SK-N-SH (cell line): ENCODE measurements around the gene TMA7. TPM values are rescaled to one million over a fixed set of nuclear protein-coding genes. Genes with fewer than 3 reads are reported as not detected.

Experiments used
- CTCF ChIA-PET: fragments of 300-600, 350-600 bp; formaldehyde crosslinking; extraction: SDS; loops from one replicate; lab custom pipeline; 2021; lab: Yijun Ruan, JAX
- POLR2A ChIA-PET: fragments of 350-600 bp; sonication (Branson Sonifier 250); formaldehyde crosslinking; extraction: SDS; loops from one replicate; lab custom pipeline; 2020; ENCODE audit warnings: antibody characterized with exemption, inconsistent platforms; lab: Yijun Ruan, JAX
- DNase-seq: peaks from one replicate; pipeline ENCODE4 v3.0.0; 2012
- H2AFZ ChIP-seq: fragments of 200-600 bp; sonication (generic); 2 replicates; pipeline ENCODE4 v1.8.1; 2016; ENCODE audit warnings: antibody characterized with exemption, mild to moderate bottlenecking, low read depth
- H3F3A ChIP-seq: fragments of 200-600 bp; sonication (generic); replicated peaks from 2 replicates; pipeline ENCODE3; 2016; ENCODE audit warnings: antibody characterized with exemption, mild to moderate bottlenecking; ENCODE audit not compliant: insufficient read depth
- H3K27ac ChIP-seq, 2 experiments: fragments of 200-500 bp in 1 of 2; fragments of 200-600 bp in 1 of 2; sonication (Bioruptor generic) in 1 of 2; sonication (generic), shearing (Covaris generic) in 1 of 2; 2 replicates each; pipeline versions ENCODE4 v1.5.1 to v1.6.1; 2014 to 2016; ENCODE audit warnings: low read depth in 2 of 2, inconsistent platforms in 1 of 2, low read length in 1 of 2, mild to moderate bottlenecking in 1 of 2, mixed read lengths in 1 of 2
- H3K27me3 ChIP-seq: fragments of 200-600 bp; sonication (generic), shearing (Covaris generic); 2 replicates; pipeline ENCODE4 v1.6.1; 2016; ENCODE audit warnings: mixed run types; ENCODE audit not compliant: insufficient read depth
- H3K36me3 ChIP-seq, 2 experiments: fragments of 200-500 bp in 1 of 2; fragments of 200-600 bp in 1 of 2; sonication (Bioruptor generic) in 1 of 2; sonication (generic) in 1 of 2; replicated peaks in 1 of 2; 2 replicates each; pipeline versions ENCODE3 to v1.5.1; 2014 to 2016; ENCODE audit warnings: low read length in 1 of 2, mild to moderate bottlenecking in 1 of 2; ENCODE audit not compliant: insufficient read depth in 2 of 2, control insufficient read depth in 1 of 2
- H3K4me1 ChIP-seq, 2 experiments: fragments of 200-500 bp in 1 of 2; fragments of 200-600 bp in 1 of 2; sonication (Bioruptor generic) in 1 of 2; sonication (generic), shearing (Covaris generic) in 1 of 2; 2 replicates each; pipeline versions ENCODE4 v1.5.1 to v1.6.1; 2014 to 2016; ENCODE audit warnings: low read depth in 1 of 2, low read length in 1 of 2, mixed run types in 1 of 2; ENCODE audit not compliant: insufficient read depth in 2 of 2, control insufficient read depth in 1 of 2
- H3K4me2 ChIP-seq: fragments of 200-600 bp; sonication (generic), shearing (Covaris generic); 2 replicates; pipeline ENCODE4 v1.6.1; 2017; ENCODE audit warnings: mixed run types
- H3K4me3 ChIP-seq, 2 experiments: fragments of 200-500 bp in 1 of 2; fragments of 200-600 bp in 1 of 2; sonication (Bioruptor generic) in 1 of 2; sonication (generic), shearing (Covaris generic) in 1 of 2; 2 replicates each; pipeline versions ENCODE4 v1.5.1 to v1.8.1; 2014 to 2016; ENCODE audit warnings: low read depth in 2 of 2, inconsistent platforms in 1 of 2, low read length in 1 of 2, mild to moderate bottlenecking in 1 of 2, mixed read lengths in 1 of 2, moderate library complexity in 1 of 2
- H3K79me2 ChIP-seq: fragments of 200-600 bp; sonication (generic); 2 replicates; pipeline ENCODE4 v1.8.1; 2017; ENCODE audit warnings: mild to moderate bottlenecking; ENCODE audit not compliant: insufficient read depth
- H3K9ac ChIP-seq: fragments of 200-600 bp; sonication (generic); 2 replicates; pipeline ENCODE4 v1.6.1; 2017; ENCODE audit warnings: mixed run types
- H3K9me2 ChIP-seq: fragments of 200-600 bp; sonication (generic); 2 replicates; pipeline ENCODE4 v1.6.1; 2017; ENCODE audit warnings: mixed run types
- H3K9me3 ChIP-seq: fragments of 200-600 bp; sonication (generic); 2 replicates; pipeline ENCODE4 v1.6.1; 2017; ENCODE audit warnings: mixed run types, mild to moderate bottlenecking, moderate library complexity
- H4K20me1 ChIP-seq: fragments of 200-600 bp; sonication (generic); 2 replicates; pipeline ENCODE4 v1.6.1; 2017; ENCODE audit warnings: mild to moderate bottlenecking, mixed run types; ENCODE audit not compliant: insufficient read depth
- FOSL2 ChIP-seq: IDR thresholded peaks from 2 replicates; pipeline ENCODE4 v1.4.0; 2012; ENCODE audit warnings: low read depth, mild to moderate bottlenecking, moderate library complexity, borderline replicate concordance
- GABPA ChIP-seq: IDR thresholded peaks from 2 replicates; pipeline ENCODE4 v1.4.0; 2012; ENCODE audit warnings: low read depth, mild to moderate bottlenecking
- JUND ChIP-seq: IDR thresholded peaks from 2 replicates; pipeline ENCODE4 v1.4.0; 2012
- MAX ChIP-seq: IDR thresholded peaks from 2 replicates; pipeline ENCODE4 v1.4.0; 2012; ENCODE audit warnings: low read depth
- NFIC ChIP-seq: IDR thresholded peaks from 2 replicates; pipeline ENCODE4 v1.4.0; 2012; ENCODE audit warnings: borderline replicate concordance
- RAD21 ChIP-seq: IDR thresholded peaks from 2 replicates; pipeline ENCODE4 v1.6.1; 2012; ENCODE audit warnings: mild to moderate bottlenecking, low read length
- RXRA ChIP-seq: IDR thresholded peaks from 2 replicates; pipeline ENCODE4 v1.4.0; 2012; ENCODE audit warnings: low read depth, mild to moderate bottlenecking, borderline replicate concordance
- SMC3 ChIP-seq: IDR thresholded peaks from 2 replicates; pipeline ENCODE4 v1.6.1; 2012; ENCODE audit warnings: low read depth, low read length, improper control_type of control experiment
- TAF1 ChIP-seq: IDR thresholded peaks from 2 replicates; pipeline ENCODE4 v1.6.1; 2012; ENCODE audit warnings: low read depth, mild to moderate bottlenecking, low read length, moderate library complexity, borderline replicate concordance
- USF1 ChIP-seq: IDR thresholded peaks from 2 replicates; pipeline ENCODE4 v1.4.0; 2012; ENCODE audit warnings: low read depth, borderline replicate concordance
- ZBTB33 ChIP-seq: IDR thresholded peaks from 2 replicates; pipeline ENCODE4 v1.4.0; 2012; ENCODE audit warnings: low read depth, borderline replicate concordance
- WGBS: methylation state at CpG from one replicate; pipeline ENCODE4 v1.1.6; 2017; ENCODE audit warnings: low lambda C conversion rate; 5-methylcytosine and 5-hydroxymethylcytosine counted together
- polyA plus RNA-seq, 3 experiments: library from polyadenylated mRNA; depleted of rRNA; stranded (reverse); fragments of >200 nt; gene quantifications; 2 replicates each; pipeline ENCODE4 v1.2.3, GENCODE V29; 2012

Gene TMA7
- polyA plus RNA-seq, 1 of the 3 experiments (the other 2 are of a cell fraction), result 438 TPM

GRCh38 chr3:48434591-48435222 is 5.3 kb upstream of the TMA7 start:
- Histone ChIP-seq H3K9me2 (no peaks in the 10 kb centered on the region), H3K36me3 (peaks cover 4 to 25% of the 10 kb centered on the region in 2 experiments), H3K4me2 (no peak overlapping the region), H3K27ac (peak overlapping the region in 1 of 2 experiments; percentile 25; a peak in 1 of 4 replicates), H3K9me3 (no peaks in the 10 kb centered on the region), H3K4me1 (peaks cover 0 to 21% of the 10 kb centered on the region in 2 experiments; a peak in 1 of 4 replicates), H3F3A (no peaks in the 10 kb centered on the region), H3K4me3 (no peak overlapping the region), H3K27me3 (no peaks in the 10 kb centered on the region), H3K79me2 (peaks cover 10% of the 10 kb centered on the region), H3K9ac (no peak overlapping the region), H2AFZ (no peak overlapping the region), H4K20me1 (0 out of 2 replicates have a peak, but pooled peaks cover 5% of the 10 kb centered on the region)
- 82% methylated on average over 15 of the region's 15 CpGs for WGBS
- no peak for TF ChIP-seq FOSL2
- TF ChIP-seq USF1, result peak; percentile 36; the same call in 1 of the 2 replicates
- TF ChIP-seq TAF1, result no peak
- no peak for DNase-seq
- POLR2A ChIA-PET, result no interaction called here
- CTCF ChIA-PET, result interaction anchor here (1.2 to 13.2 kb wide), 10 partner anchors 14 to 241 kb away, joined by 3 to 399 read pairs (median 58); no protein-coding TSS in a partner anchor

- H2AFZ ChIP-seq, result no peak overlapping the region
- no peak overlapping the region for H3K9ac ChIP-seq
- H3K9me2 ChIP-seq, result no peaks in the 10 kb centered on the region
- peaks cover 15% of the 10 kb centered on the region for H3K79me2 ChIP-seq
- no peaks in the 10 kb centered on the region for H3F3A ChIP-seq
- H3K9me3 ChIP-seq, result no peaks in the 10 kb centered on the region
- H3K27me3 ChIP-seq, result no peaks in the 10 kb centered on the region
- TF ChIP-seq SMC3 (no peak), NFIC (no peak), TAF1 (no peak), JUND (no peak), RAD21 (no peak), MAX (no peak), ZBTB33 (no peak), GABPA (no peak), RXRA (no peak)
- H3K4me2 ChIP-seq, result no peak overlapping the region
- no peak overlapping the region; a peak in 1 of 4 replicates for H3K27ac ChIP-seq
- 86% methylated on average over 4 of the region's 4 CpGs for WGBS
- POLR2A ChIA-PET, result interaction anchor here (1.6 kb wide), 1 partner anchor 162 kb away, joined by 4 read pairs; no protein-coding TSS in a partner anchor
- H3K36me3 ChIP-seq, result peaks cover 4 to 25% of the 10 kb centered on the region in 2 experiments
- CTCF ChIA-PET, result interaction anchor here (0.7 to 13.2 kb wide), 57 partner anchors 12 to 265 kb away, joined by 3 to 399 read pairs (median 13); partner anchors contain the start of genes ATRIP, CAMP, CDC25A and FBXW12
- peaks cover 0 to 18% of the 10 kb centered on the region in 2 experiments; a peak in 1 of 4 replicates for H3K4me1 ChIP-seq
- 0 out of 2 replicates have a peak, but pooled peaks cover 5% of the 10 kb centered on the region for H4K20me1 ChIP-seq
- no peak for DNase-seq
- H3K4me3 ChIP-seq, result no peak overlapping the region
Observed at GRCh38 chr3:48435223-48435595, 4.8 kb upstream of the TMA7 start.
